Measurements from ENCODE around the gene RSPH4A. TPM values are rescaled to one million over a fixed set of nuclear protein-coding genes. Genes with fewer than 3 reads are reported as not detected.

The RSPH4A gene
- total and polyA plus RNA-seq, 12 donors: 0.11 to 0.55 (median 0.22) TPM; not detected in 2

DNA sequence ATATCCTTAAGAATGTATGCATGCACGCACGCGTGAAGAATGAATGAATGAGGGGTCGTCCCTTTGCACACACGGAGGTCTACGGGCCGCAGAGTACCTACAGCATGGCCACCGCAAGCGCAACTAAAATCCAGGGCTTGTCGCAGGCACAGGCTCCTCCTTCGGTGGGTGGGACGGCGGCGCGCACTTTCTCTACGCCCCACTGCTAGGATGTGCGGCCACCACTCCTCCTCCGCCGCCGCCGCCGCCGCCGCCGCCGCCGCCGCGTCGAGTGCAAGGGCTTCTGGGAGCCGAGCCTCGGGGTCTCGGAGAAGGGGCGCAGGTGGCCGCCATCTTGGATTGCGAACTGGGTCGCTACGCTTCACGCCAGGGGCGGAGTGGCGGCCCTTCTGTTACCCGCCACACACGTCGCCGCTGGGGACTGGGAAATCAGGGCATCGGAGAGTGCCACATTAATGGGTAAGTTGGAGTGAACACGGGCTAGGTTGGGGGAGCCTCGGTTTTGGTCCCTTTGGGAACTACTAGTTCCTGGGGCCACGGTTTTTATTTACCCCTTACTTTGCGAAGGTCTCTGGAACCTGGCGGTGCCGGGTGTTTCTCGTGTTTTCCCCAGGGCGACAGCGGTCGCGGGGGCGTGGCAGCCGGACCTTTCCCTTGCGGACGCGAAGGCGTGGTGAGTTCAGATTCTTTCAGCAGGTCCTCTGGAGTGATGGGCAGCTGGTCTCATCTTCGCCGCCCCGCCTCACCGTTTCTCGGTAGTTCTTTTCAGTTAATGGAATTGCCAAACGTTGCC is 64.8 kb downstream of the RSPH4A start, which contains the start of gene KPNA5:
Gene KPNA5, plus strand, starts transcription at position 332 of the 793 bp plus-strand sequence. Its CDS starts 124 bp downstream, at position 456.
- TF ChIP-seq, protein P1, sequence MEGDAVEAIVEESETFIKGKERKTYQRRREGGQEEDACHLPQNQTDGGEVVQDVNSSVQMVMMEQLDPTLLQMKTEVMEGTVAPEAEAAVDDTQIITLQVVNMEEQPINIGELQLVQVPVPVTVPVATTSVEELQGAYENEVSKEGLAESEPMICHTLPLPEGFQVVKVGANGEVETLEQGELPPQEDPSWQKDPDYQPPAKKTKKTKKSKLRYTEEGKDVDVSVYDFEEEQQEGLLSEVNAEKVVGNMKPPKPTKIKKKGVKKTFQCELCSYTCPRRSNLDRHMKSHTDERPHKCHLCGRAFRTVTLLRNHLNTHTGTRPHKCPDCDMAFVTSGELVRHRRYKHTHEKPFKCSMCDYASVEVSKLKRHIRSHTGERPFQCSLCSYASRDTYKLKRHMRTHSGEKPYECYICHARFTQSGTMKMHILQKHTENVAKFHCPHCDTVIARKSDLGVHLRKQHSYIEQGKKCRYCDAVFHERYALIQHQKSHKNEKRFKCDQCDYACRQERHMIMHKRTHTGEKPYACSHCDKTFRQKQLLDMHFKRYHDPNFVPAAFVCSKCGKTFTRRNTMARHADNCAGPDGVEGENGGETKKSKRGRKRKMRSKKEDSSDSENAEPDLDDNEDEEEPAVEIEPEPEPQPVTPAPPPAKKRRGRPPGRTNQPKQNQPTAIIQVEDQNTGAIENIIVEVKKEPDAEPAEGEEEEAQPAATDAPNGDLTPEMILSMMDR (IDR thresholded peaks at IDR 0.05): no peak
- Histone ChIP-seq H3K27ac (peak within 1 kb of the TSS; percentile 63 to 97 (median 88)), H3K4me3 (peak within 1 kb of the TSS; percentile 44 to 98 (median 72)), H3K27me3 (no peaks in the 10 kb centered on the region), H3K9me3 (peaks cover 0 to 7% (median 0%) of the 10 kb centered on the region in 11 donors), H3K36me3 (peaks cover 0 to 12% (median 0%) of the 10 kb centered on the region in 9 donors), H3K4me1 (peaks cover 0 to 27% (median 17%) of the 10 kb centered on the region in 9 donors)
- intact Hi-C loops (cut with DNase I): no loop called here
- 0% methylated on average over 67 to 69 of the region's 69 CpGs for WGBS, 2 donors
- DNase-seq: peak; percentile 90
- peak; percentile 98 to 99 (median 98) for ATAC-seq

DNA sequence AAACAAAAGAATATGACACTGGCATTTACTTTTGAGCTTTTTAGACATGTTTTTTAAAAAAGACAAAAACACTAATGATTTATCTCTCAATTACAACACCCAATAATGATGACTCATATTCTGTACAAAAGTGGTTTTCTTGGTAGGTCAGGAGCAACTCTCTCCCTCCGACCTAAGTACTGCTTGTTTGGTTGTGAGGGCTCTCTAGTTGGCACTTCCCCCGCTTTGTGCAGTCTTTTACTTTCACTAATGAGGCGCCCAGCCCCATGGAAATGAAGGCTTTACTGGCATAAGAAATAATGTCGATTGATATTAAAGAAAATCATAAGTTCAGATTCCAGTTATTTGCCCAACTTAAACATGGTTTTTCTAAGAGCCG is 66.0 kb downstream of the RSPH4A start:
- DNase-seq (no peak), ATAC-seq (no peak)
- Histone ChIP-seq H3K27me3 (no peaks in the 10 kb centered on the region), H3K4me1 (peaks cover 0 to 27% (median 17%) of the 10 kb centered on the region in 9 donors), H3K27ac (peak overlapping the region in 3 of 10 donors; percentile 50 to 89 (median 88)), H3K4me3 (peak overlapping the region in 8 of 10 donors; percentile 59 to 98 (median 77)), H3K36me3 (peaks cover 0 to 12% (median 0%) of the 10 kb centered on the region in 9 donors), H3K9me3 (peaks cover 0 to 7% (median 0%) of the 10 kb centered on the region in 11 donors)
- WGBS, 2 donors: 69 to 73% methylated on average over 5 of the region's 5 CpGs
- intact Hi-C loops (cut with DNase I): no loop called here
- TF ChIP-seq, protein P1 (IDR thresholded peaks at IDR 0.05): no peak

Other genes with a start within 250 kb of the RSPH4A start
- gene DSE, start 245.5 kb upstream of the RSPH4A start, total RNA-seq: 10 to 100 TPM in 8 of 10 donors, 1 to 10 TPM in 2; 8.8 to 25.4 (median 12.7) TPM
- 1 to 10 TPM; 3.8 to 5.1 TPM for gene DSE, start 245.5 kb upstream of the RSPH4A start, polyA plus RNA-seq
- gene CALHM6, start 155.1 kb upstream of the RSPH4A start, total RNA-seq: 10 to 100 TPM in 1 of 10 donors, 1 to 10 TPM in 4, under 1 TPM in 3, not detected in 2; 0.45 to 40.8 (median 1.5) TPM
- 1 to 10 TPM; 1.5 to 2.6 TPM for gene CALHM6, start 155.1 kb upstream of the RSPH4A start, polyA plus RNA-seq
- gene CALHM5, start 104.8 kb upstream of the RSPH4A start, total RNA-seq: 1 to 10 TPM; 1.1 to 2.8 (median 1.5) TPM
- gene CALHM5, start 104.8 kb upstream of the RSPH4A start, polyA plus RNA-seq: 1 to 10 TPM; 1.2 TPM
- gene TRAPPC3L, start 70.8 kb upstream of the RSPH4A start, total RNA-seq: under 1 TPM in 6 of 10 donors, not detected in 4; 0.09 to 0.26 (median 0.23) TPM
- under 1 TPM; 0.03 to 0.22 TPM for gene TRAPPC3L, start 70.8 kb upstream of the RSPH4A start, polyA plus RNA-seq
- gene CALHM4, start 62.7 kb upstream of the RSPH4A start, total RNA-seq: under 1 TPM in 1 of 10 donors, not detected in 9; 0.26 TPM
- under 1 TPM; 0.09 to 0.22 TPM for gene CALHM4, start 62.7 kb upstream of the RSPH4A start, polyA plus RNA-seq
- gene RWDD1, start 45.0 kb upstream of the RSPH4A start, total RNA-seq: 10 to 100 TPM; 40.8 to 79.7 (median 49.7) TPM
- 100 to 1,000 TPM in 1 of 2 donors, 10 to 100 TPM in 1; 80.3 to 123 TPM for gene RWDD1, start 45.0 kb upstream of the RSPH4A start, polyA plus RNA-seq
- gene ZUP1, start 52.3 kb downstream of the RSPH4A start, total RNA-seq: 1 to 10 TPM; 2.9 to 4.7 (median 4.1) TPM
- gene ZUP1, start 52.3 kb downstream of the RSPH4A start, polyA plus RNA-seq: 1 to 10 TPM; 2.9 to 9.1 TPM
- gene KPNA5, start 64.7 kb downstream of the RSPH4A start, total RNA-seq: 10 to 100 TPM in 1 of 10 donors, 1 to 10 TPM in 9; 6.8 to 11.7 (median 8.3) TPM
- 1 to 10 TPM; 1.0 to 2.7 TPM for gene KPNA5, start 64.7 kb downstream of the RSPH4A start, polyA plus RNA-seq
- gene FAM162B, start 149.2 kb downstream of the RSPH4A start, total RNA-seq: 1 to 10 TPM; 1.3 to 8.0 (median 2.5) TPM
- 1 to 10 TPM; 6.1 to 7.5 TPM for gene FAM162B, start 149.2 kb downstream of the RSPH4A start, polyA plus RNA-seq
- gene GPRC6A, start 212.6 kb downstream of the RSPH4A start, total RNA-seq: not detected
- gene GPRC6A, start 212.6 kb downstream of the RSPH4A start, polyA plus RNA-seq: not detected

Data from heart right ventricle (tissue), 16 donors.